K562 (cell line): ENCODE data around the gene VGF. TPM values are rescaled to one million over a fixed set of nuclear protein-coding genes. Genes with fewer than 3 reads are reported as not detected.

Experiments
- BDP1 ChIP-seq: IDR thresholded peaks from 3 replicates; pipeline ENCODE4 v1.6.1; 2011; ENCODE audit not compliant: insufficient read length, insufficient read depth
- CBX1 ChIP-seq: sonication (generic); IDR thresholded peaks from 2 replicates; pipeline ENCODE4 v1.6.1; 2016; ENCODE audit warnings: antibody characterized with exemption, low read depth, mild to moderate bottlenecking
- CTBP1 ChIP-seq: fragments of 450-650 bp; IDR thresholded peaks from 2 replicates; pipeline ENCODE4 v1.6.1; 2016; ENCODE audit warnings: borderline replicate concordance
- EP300 ChIP-seq: IDR thresholded peaks from 2 replicates; pipeline ENCODE4 v1.6.1; 2012; ENCODE audit warnings: low read length, improper control_type of control experiment
- GATAD2B ChIP-seq: fragments of 450-650 bp; IDR thresholded peaks from 2 replicates; pipeline ENCODE4 v1.6.1; 2017; ENCODE audit warnings: mild to moderate bottlenecking, borderline replicate concordance
- HDAC2 ChIP-seq: fragments of 450-650 bp; IDR thresholded peaks from 2 replicates; pipeline ENCODE4 v1.6.1; 2016; ENCODE audit warnings: mild to moderate bottlenecking
- KLF1 ChIP-seq: fragments of 450-650 bp; IDR thresholded peaks from 2 replicates; pipeline ENCODE4 v1.6.1; 2016; ENCODE audit warnings: missing genetic modification characterization, missing compliant biosample characterization
- LARP7 ChIP-seq: fragments of 450-650 bp; IDR thresholded peaks from 2 replicates; pipeline ENCODE4 v1.6.1; 2016
- MEIS2 ChIP-seq: fragments of 450-650 bp; IDR thresholded peaks from 2 replicates; pipeline ENCODE4 v1.6.1; 2014; ENCODE audit warnings: mild to moderate bottlenecking; ENCODE audit not compliant: partially characterized antibody
- NBN ChIP-seq: fragments of 450-650 bp; IDR thresholded peaks from 2 replicates; pipeline ENCODE4 v1.6.1; 2016; ENCODE audit warnings: low read depth, mild to moderate bottlenecking
- NFATC3 ChIP-seq: fragments of 450-650 bp; IDR thresholded peaks from 2 replicates; pipeline ENCODE4 v1.6.1; 2017; ENCODE audit warnings: mild to moderate bottlenecking
- PHF20 ChIP-seq: fragments of 450-650 bp; IDR thresholded peaks from 2 replicates; pipeline ENCODE4 v1.6.1; 2018; ENCODE audit not compliant: partially characterized antibody
- PHF21A ChIP-seq: fragments of 450-650 bp; IDR thresholded peaks from 2 replicates; pipeline ENCODE4 v1.6.1; 2017; ENCODE audit warnings: low read depth, borderline replicate concordance
- RBBP5 ChIP-seq: fragments of 200-600 bp; sonication (generic); IDR thresholded peaks from 2 replicates; pipeline ENCODE4 v1.6.1; 2012; ENCODE audit warnings: borderline replicate concordance, mild to moderate bottlenecking, low read length, control low read depth, inconsistent platforms; ENCODE audit not compliant: insufficient read depth, poor library complexity, severe bottlenecking
- SMAD1 ChIP-seq: fragments of 150-350 bp; IDR thresholded peaks from 2 replicates; pipeline ENCODE4 v1.6.1; 2014; ENCODE audit warnings: low read length, low read depth; ENCODE audit not compliant: partially characterized antibody
- SMAD2 ChIP-seq: fragments of 150-350 bp; IDR thresholded peaks from 2 replicates; pipeline ENCODE4 v1.6.1; 2014; ENCODE audit warnings: low read depth, mild to moderate bottlenecking, low read length
- SMAD4 ChIP-seq: fragments of 250-450 bp; sonication (Bioruptor Pico); conservative IDR thresholded peaks from 2 replicates; pipeline ENCODE4 v1.8.0; 2021; ENCODE audit warnings: inconsistent platforms, mild to moderate bottlenecking, moderate library complexity
- SRSF7 ChIP-seq: fragments of 200-400 bp; formaldehyde crosslinking; optimal IDR thresholded peaks from 2 replicates; pipeline ENCODE3; 2017; ENCODE audit warnings: mild to moderate bottlenecking, low read depth, low read length
- TARDBP ChIP-seq: fragments of 450-650 bp; IDR thresholded peaks from 2 replicates; pipeline ENCODE4 v1.6.1; 2016
- TEAD4 ChIP-seq, 2 experiments: sonication (generic) in 1 of 2; formaldehyde crosslinking in 1 of 2; IDR thresholded peaks; 2 replicates each; pipeline versions ENCODE4 v1.6.1 to v1.8.0; 2012 to 2022; ENCODE audit warnings: borderline replicate concordance in 1 of 2, inconsistent platforms in 1 of 2, low read length in 1 of 2, mild to moderate bottlenecking in 1 of 2, missing genetic modification reagents in 1 of 2
- ZNF134 ChIP-seq: fragments of 250-450 bp; sonication (Bioruptor Pico); conservative IDR thresholded peaks from 2 replicates; pipeline ENCODE4 v1.4.0; 2020
- ZNF696 ChIP-seq: fragments of 250-450 bp; sonication (Bioruptor Pico); conservative IDR thresholded peaks from 2 replicates; pipeline ENCODE4 v1.4.0; 2020; ENCODE audit warnings: mild to moderate bottlenecking, moderate library complexity
- ZNF707 ChIP-seq: fragments of 250-450 bp; sonication (Bioruptor Pico); conservative IDR thresholded peaks from 2 replicates; pipeline ENCODE4 v1.8.0; 2022; ENCODE audit warnings: inconsistent platforms, mild to moderate bottlenecking, moderate library complexity
- ZSCAN32 ChIP-seq: fragments of 450-650 bp; formaldehyde crosslinking; IDR thresholded peaks from 2 replicates; pipeline ENCODE4 v1.4.0; 2020; ENCODE audit warnings: mild to moderate bottlenecking, moderate library complexity
- polyA plus RNA-seq, 8 experiments: library from polyadenylated mRNA; depleted of rRNA in 4 of 8; stranded (reverse) in 5 of 8; unstranded in 3 of 8; fragments of >200 nt; fragmentation: Nextera tagmentation in 2 of 8; fragmentation: Illumina TruSeq in 1 of 8; extraction: Ambion mirVana in 2 of 8; extraction: Trizol in 1 of 8; gene quantifications; 2 replicates each; pipeline versions ENCODE4 v1.2.1 to v1.2.3, GENCODE V29; 2011 to 2014; ENCODE audit warnings: inconsistent platforms in 1 of 8, missing spikeins in 1 of 8
- total RNA-seq, 7 experiments: library from RNA; depleted of rRNA in 6 of 7; stranded (reverse); fragments of >200 nt in 6 of 7; fragmentation: Illumina TruSeq in 2 of 7; extraction: Trizol in 2 of 7; gene quantifications; 2 replicates each; pipeline versions ENCODE4 v1.2.1 to v1.2.3, GENCODE V29; 2011 to 2021; ENCODE audit warnings: low replicate concordance in 1 of 7
- TF ChIP-seq, protein P1 (sequence below): fragments of 450-650 bp; formaldehyde crosslinking; IDR thresholded peaks from 2 replicates; pipeline ENCODE4 v1.4.0; 2020; ENCODE audit warnings: mild to moderate bottlenecking, moderate library complexity
- TF ChIP-seq, protein P2 (sequence below): sonication (generic); formaldehyde crosslinking; IDR thresholded peaks from 2 replicates; pipeline ENCODE4 v1.8.1; 2022; ENCODE audit warnings: missing genetic modification reagents
- TF ChIP-seq, protein P3 (sequence below): conservative IDR thresholded peaks from 2 replicates; pipeline ENCODE4 v1.6.1; 2011; ENCODE audit warnings: low read depth, mild to moderate bottlenecking, low read length; ENCODE audit not compliant: control insufficient read depth

Gene VGF
- total and polyA plus RNA-seq, 9 of the 15 experiments (the other 6 are each of a cell fraction or from before 2014, with no cell fraction given), result 0.03 to 5.7 (median 0.34) TPM

DNA sequence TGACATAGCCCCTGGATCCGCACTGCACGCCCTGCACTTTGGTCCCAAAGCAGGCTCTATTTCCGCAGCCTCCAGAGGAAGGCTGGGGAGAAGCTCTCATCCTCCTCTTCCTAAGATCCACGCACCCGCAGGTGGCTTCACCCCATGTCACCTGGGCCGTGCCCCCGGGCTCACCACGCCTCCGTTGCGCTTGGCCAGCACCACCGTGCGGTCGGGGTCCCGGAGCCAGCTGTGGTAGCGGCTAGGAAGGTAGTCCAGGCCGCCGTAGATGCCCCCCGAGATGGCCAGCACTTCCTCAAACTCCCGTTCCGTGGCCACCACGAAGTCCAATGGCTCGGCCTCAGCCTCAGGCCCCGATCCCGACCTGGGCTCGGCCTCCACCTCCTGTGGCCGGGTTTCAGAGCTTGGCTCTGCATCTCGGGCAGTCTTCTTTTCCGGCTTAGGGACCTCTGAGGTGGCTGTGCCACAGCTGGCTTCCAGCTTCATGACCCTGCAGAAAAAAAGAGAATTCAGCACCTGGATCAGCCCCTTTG, 9.0 kb upstream of the VGF start (continued):
- TF ChIP-seq, protein P1, sequence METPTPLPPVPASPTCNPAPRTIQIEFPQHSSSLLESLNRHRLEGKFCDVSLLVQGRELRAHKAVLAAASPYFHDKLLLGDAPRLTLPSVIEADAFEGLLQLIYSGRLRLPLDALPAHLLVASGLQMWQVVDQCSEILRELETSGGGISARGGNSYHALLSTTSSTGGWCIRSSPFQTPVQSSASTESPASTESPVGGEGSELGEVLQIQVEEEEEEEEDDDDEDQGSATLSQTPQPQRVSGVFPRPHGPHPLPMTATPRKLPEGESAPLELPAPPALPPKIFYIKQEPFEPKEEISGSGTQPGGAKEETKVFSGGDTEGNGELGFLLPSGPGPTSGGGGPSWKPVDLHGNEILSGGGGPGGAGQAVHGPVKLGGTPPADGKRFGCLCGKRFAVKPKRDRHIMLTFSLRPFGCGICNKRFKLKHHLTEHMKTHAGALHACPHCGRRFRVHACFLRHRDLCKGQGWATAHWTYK (CRISPR knock-in tag), result no peak
- TF ChIP-seq BDP1, result no peak
- TF ChIP-seq NFATC3, result no peak
- TF ChIP-seq TEAD4 (IDR thresholded peaks at IDR 0.05; ENCODE audit: low read length), result 0 out of 2 replicates have a peak, but pooled peaks have one; percentile 11
- TF ChIP-seq TEAD4 (CRISPR knock-in tag; IDR thresholded peaks at IDR 0.05; ENCODE audit: borderline replicate concordance), result no peak
- no peak for TF ChIP-seq NBN
- TF ChIP-seq TARDBP, result no peak
- TF ChIP-seq SMAD2, result no peak
- no peak for TF ChIP-seq HDAC2
- TF ChIP-seq CBX1, result peak; percentile 65; the same call in 1 of the 2 replicates
- TF ChIP-seq, protein P2, sequence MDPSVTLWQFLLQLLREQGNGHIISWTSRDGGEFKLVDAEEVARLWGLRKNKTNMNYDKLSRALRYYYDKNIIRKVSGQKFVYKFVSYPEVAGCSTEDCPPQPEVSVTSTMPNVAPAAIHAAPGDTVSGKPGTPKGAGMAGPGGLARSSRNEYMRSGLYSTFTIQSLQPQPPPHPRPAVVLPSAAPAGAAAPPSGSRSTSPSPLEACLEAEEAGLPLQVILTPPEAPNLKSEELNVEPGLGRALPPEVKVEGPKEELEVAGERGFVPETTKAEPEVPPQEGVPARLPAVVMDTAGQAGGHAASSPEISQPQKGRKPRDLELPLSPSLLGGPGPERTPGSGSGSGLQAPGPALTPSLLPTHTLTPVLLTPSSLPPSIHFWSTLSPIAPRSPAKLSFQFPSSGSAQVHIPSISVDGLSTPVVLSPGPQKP (CRISPR knock-in tag), result no peak
- no peak for TF ChIP-seq LARP7
- TF ChIP-seq ZNF134 (CRISPR knock-in tag), result no peak
- no peak for TF ChIP-seq ZSCAN32 (CRISPR knock-in tag)
- TF ChIP-seq GATAD2B, result no peak
- TF ChIP-seq MEIS2, result no peak
- no peak for TF ChIP-seq KLF1 (tag)
- TF ChIP-seq PHF21A, result no peak
- TF ChIP-seq RBBP5, result no peak
- no peak for TF ChIP-seq SRSF7
- no peak for TF ChIP-seq ZNF707 (CRISPR knock-in tag)
- no peak for TF ChIP-seq PHF20
- no peak for TF ChIP-seq ZNF696 (CRISPR knock-in tag)
- no peak for TF ChIP-seq SMAD1
- TF ChIP-seq SMAD4, result no peak
- TF ChIP-seq, protein P3, sequence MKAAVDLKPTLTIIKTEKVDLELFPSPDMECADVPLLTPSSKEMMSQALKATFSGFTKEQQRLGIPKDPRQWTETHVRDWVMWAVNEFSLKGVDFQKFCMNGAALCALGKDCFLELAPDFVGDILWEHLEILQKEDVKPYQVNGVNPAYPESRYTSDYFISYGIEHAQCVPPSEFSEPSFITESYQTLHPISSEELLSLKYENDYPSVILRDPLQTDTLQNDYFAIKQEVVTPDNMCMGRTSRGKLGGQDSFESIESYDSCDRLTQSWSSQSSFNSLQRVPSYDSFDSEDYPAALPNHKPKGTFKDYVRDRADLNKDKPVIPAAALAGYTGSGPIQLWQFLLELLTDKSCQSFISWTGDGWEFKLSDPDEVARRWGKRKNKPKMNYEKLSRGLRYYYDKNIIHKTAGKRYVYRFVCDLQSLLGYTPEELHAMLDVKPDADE, result no peak
- no peak for TF ChIP-seq CTBP1
- TF ChIP-seq EP300, result no peak
